Type B pancreatic cell (in vitro differentiated cells): ENCODE measurements around the gene WEE1. TPM values are rescaled to one million over a fixed set of nuclear protein-coding genes. Genes with fewer than 3 reads are reported as not detected.

Experiments
- DNase-seq: peaks from one replicate; pipeline ENCODE4 v3.0.0; 2021; ENCODE audit warnings: mixed read lengths; ENCODE audit not compliant: unreplicated experiment; ENCODE audit errors: extremely low spot score
- H3K27ac Mint-ChIP-seq: 2 replicates; pipeline ENCODE4 v1.8.0; 2021; ENCODE audit warnings: mild to moderate bottlenecking, mixed read lengths
- H3K27me3 Mint-ChIP-seq: 2 replicates; pipeline ENCODE4 v1.8.0; 2021; ENCODE audit warnings: mixed read lengths
- H3K36me3 Mint-ChIP-seq: 2 replicates; pipeline ENCODE4 v1.8.0; 2021; ENCODE audit warnings: mixed read lengths
- H3K4me1 Mint-ChIP-seq: one replicate; pipeline ENCODE4 v1.8.0; 2021; ENCODE audit warnings: mixed read lengths; ENCODE audit not compliant: unreplicated experiment
- H3K4me3 Mint-ChIP-seq: 2 replicates; pipeline ENCODE4 v1.8.0; 2021; ENCODE audit warnings: mild to moderate bottlenecking, mixed read lengths
- H3K9me3 Mint-ChIP-seq: 2 replicates; pipeline ENCODE4 v1.8.0; 2021; ENCODE audit warnings: mixed read lengths
- CTCF ChIP-seq: fragments of 200-600 bp; sonication (generic); conservative IDR thresholded peaks from 2 replicates; pipeline ENCODE4 v1.5.0; 2021; ENCODE audit warnings: antibody characterized with exemption, mild to moderate bottlenecking
- total RNA-seq: library from RNA; stranded (reverse); gene quantifications from 2 replicates; pipeline ENCODE4 v1.2.1, GENCODE V29; 2021; ENCODE audit warnings: low replicate concordance

WEE1 gene
- total RNA-seq, 1 donor from 2014 or later = 80.1 TPM

- H3K27ac Mint-ChIP-seq = peak overlapping the region; percentile 90
Observed at GRCh38 chr11:9576701-9577381, 3.4 kb downstream of the WEE1 start.

GRCh38 chr11:9577556-9577955, 4.1 kb downstream of the WEE1 start:
- Mint-ChIP-seq H3K36me3 (peaks cover 57% of the 10 kb centered on the region), H3K27ac (peak overlapping the region; percentile 58), H3K27me3 (no peaks in the 10 kb centered on the region), H3K4me3 (peak overlapping the region; percentile 94), H3K4me1 (peaks cover 16% of the 10 kb centered on the region), H3K9me3 (no peaks in the 10 kb centered on the region)
- TF ChIP-seq CTCF = no peak
- no peak for DNase-seq

More at GRCh38 chr11:9576701-9577381, 3.4 kb downstream of the WEE1 start:
- Mint-ChIP-seq H3K27me3 (no peaks in the 10 kb centered on the region), H3K4me3 (peak overlapping the region; percentile 94), H3K4me1 (peaks cover 20% of the 10 kb centered on the region), H3K36me3 (peaks cover 53% of the 10 kb centered on the region), H3K9me3 (no peaks in the 10 kb centered on the region)
- TF ChIP-seq CTCF = no peak
- DNase-seq = no peak

- peaks cover 62% of the 10 kb centered on the region for H3K36me3 Mint-ChIP-seq
- no peak for TF ChIP-seq CTCF
- H3K27me3 Mint-ChIP-seq = no peaks in the 10 kb centered on the region
- H3K27ac Mint-ChIP-seq = no peak overlapping the region
- no peak overlapping the region for H3K4me3 Mint-ChIP-seq
- no peaks in the 10 kb centered on the region for H3K9me3 Mint-ChIP-seq
- no peak for DNase-seq
- H3K4me1 Mint-ChIP-seq = peaks cover 16% of the 10 kb centered on the region
Observed at GRCh38 chr11:9580894-9581293, 7.4 kb downstream of the WEE1 start.

- no peaks in the 10 kb centered on the region for H3K9me3 Mint-ChIP-seq
- no peak overlapping the region for H3K27ac Mint-ChIP-seq
- no peaks in the 10 kb centered on the region for H3K27me3 Mint-ChIP-seq
- peaks cover 64% of the 10 kb centered on the region for H3K36me3 Mint-ChIP-seq
- no peak overlapping the region for H3K4me3 Mint-ChIP-seq
- H3K4me1 Mint-ChIP-seq = peaks cover 12% of the 10 kb centered on the region
- DNase-seq = no peak
- no peak for TF ChIP-seq CTCF
Observed at GRCh38 chr11:9581556-9582161, 8.2 kb downstream of the WEE1 start.

GRCh38 chr11:9590717-9591116, 17.2 kb downstream of the WEE1 start:
- no peak overlapping the region for H3K4me3 Mint-ChIP-seq
- no peak for DNase-seq
- H3K36me3 Mint-ChIP-seq = peaks cover 29% of the 10 kb centered on the region
- no peaks in the 10 kb centered on the region for H3K4me1 Mint-ChIP-seq
- H3K27ac Mint-ChIP-seq = no peak overlapping the region
- no peaks in the 10 kb centered on the region for H3K9me3 Mint-ChIP-seq
- TF ChIP-seq CTCF = no peak
- no peaks in the 10 kb centered on the region for H3K27me3 Mint-ChIP-seq
